ENCODE data around the gene BAG5.
"Not testable (repeated sequence)": the region's sequence is repeated elsewhere in the genome, so short reads cannot be mapped to it uniquely, and the experiment has no call there.

Gene BAG5

GRCh38 chr14:103562429-103563225, at the start of gene BAG5, which contains the start of gene COA8:
BAG5 (minus strand) TSS chr14:103562657; CDS start chr14:103561164, 1,493 bp downstream.
COA8 (plus strand) TSS chr14:103562960; CDS start chr14:103563002, 42 bp downstream.
- peak; percentile 92 to 93 for DNase-seq

DNA sequence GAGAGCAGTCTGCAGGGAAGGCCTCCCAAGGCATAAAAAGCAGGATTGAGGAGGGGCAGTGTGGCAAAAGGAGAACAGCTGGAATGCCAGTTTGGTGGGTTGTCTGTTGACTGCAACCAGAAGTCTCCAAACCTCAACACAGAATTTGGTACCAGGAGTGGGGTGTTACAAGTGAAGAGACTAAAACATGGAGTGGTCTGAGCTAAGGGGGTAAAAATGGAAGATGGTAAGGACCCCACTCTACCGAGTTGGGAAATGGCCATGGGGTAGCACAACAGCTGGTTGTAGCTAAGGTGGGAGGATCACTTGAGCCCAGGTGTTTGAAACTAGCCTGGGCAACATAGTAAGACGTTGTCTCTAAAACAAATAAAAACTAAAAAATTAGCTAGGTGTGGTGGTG, 48.8 kb upstream of the BAG5 start:
- DNase-seq = no peak

DNA sequence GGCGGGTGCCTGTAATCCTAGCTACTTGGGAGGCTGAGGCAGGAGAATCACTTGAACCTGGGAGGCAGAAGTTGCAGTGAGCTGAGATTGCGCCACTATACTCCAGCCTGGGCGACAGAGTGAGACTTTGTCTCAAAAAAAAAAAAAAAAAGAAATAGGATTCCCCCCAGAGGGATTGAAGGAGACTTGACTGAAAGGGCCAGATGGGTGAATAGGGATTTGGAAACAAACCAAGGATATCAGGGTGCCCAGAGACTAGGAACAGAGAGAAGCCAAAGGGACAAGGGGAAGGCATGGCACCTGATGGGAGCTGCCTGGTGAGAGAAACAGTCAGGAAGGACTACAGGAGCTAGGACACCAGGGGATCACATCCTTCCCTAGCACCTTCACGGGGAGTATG, 46.6 kb upstream of the BAG5 start:
- not testable (repeated sequence) for DNase-seq

DNA sequence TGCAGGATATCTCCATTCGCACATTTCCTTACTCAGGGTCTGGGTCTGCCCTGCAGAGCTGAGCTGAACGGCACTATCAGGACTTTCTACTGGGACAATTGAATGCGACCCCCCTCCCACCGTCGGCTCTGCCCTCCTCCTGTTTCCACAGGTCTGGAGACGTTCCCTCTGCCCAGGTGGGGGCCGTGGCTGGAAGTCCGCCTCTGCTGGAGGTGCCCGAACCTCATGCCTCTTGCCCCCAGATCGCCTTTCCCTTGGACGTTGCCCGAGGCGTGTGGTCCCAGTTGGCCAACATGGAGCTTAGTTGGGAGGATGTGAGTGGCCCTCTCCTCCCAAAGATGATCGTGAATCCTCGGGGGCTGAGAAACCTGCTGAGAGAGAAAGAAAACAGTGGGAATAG, 45.4 kb upstream of the BAG5 start:
- no peak for DNase-seq

DNA sequence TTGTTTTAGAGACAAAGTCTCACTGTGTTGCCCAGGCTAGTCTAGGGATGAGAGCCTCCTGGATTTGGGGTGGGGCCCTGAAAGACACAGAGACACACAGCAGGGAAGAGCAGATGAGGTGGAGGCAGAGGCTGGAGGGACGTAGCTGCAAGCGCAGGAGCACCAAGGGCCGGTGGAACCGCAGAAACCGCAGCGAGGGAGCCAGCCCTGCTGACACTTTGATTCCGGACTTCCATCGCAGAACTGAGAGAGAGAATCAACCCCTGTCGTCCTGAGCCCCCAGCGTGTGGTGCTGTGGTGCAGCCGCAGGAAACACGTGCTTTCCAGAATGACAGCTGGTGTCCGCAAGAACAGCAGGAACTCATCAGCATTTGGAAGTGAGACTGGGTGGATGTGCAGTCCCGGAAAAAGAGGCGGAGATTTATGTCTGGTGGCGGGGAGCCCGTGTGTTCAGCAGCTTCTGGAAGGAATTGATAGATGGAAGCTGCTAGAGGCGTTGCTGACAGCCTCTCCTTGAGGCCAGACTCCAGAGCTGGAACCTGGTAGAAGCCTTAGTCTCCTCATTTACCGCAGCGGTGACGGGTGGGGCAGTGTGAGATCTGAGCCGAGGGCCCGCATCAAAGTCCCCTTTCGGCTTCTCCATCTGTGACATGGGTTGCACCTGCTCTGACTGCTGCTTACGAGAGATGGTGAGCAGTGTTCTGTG, 44.7 kb upstream of the BAG5 start:
- DNase-seq = peak; percentile 67 to 72

GRCh38 chr14:103604620-103605019, 42.2 kb upstream of the BAG5 start:
- DNase-seq = no peak

DNA sequence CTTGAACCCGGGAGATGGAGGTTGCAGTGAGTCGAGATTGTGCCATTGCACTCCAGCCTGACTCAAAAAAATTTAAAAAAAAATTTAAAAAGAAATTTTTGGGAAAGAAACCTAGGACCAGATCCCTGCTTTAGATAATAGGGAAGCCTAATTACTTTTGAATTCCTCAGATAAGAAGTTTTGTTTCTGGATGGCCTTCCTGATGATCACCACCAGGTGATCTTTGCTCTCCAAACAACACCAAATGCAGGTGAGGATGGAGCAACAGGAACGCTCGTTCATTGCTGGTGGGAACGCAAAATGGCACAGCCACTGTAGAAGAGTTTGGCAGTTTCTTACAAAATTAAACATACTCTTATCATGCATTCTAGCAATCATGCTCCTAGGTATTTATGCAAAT, 38.0 kb upstream of the BAG5 start:
- no peak for DNase-seq

GRCh38 chr14:103597623-103598377, 35.3 kb upstream of the BAG5 start:
- peak in 1 of 2 experiments; percentile 35 for DNase-seq

DNA sequence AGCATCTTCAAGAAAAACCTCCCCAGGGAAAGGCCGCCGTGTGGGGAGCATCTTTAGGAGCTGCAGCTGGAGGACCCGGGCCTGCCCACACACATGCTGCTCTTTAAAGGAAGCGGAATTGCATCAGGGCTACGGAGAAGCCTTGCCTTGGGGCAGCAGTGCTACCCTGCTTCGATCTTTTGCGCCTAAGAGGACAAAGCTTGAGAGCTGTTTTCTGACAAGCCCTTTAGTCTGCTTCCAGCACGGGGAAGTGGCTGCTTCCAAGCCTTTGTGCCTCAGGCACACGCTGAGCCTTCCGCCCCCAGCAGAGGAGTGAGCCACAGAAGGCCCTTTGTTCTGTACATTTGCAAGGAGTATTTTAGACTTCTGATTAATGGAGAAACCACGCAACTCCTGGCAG, 31.8 kb upstream of the BAG5 start:
- DNase-seq = no peak

- no peak for DNase-seq
Measured at GRCh38 chr14:103593577-103593976, 31.1 kb upstream of the BAG5 start.

DNA sequence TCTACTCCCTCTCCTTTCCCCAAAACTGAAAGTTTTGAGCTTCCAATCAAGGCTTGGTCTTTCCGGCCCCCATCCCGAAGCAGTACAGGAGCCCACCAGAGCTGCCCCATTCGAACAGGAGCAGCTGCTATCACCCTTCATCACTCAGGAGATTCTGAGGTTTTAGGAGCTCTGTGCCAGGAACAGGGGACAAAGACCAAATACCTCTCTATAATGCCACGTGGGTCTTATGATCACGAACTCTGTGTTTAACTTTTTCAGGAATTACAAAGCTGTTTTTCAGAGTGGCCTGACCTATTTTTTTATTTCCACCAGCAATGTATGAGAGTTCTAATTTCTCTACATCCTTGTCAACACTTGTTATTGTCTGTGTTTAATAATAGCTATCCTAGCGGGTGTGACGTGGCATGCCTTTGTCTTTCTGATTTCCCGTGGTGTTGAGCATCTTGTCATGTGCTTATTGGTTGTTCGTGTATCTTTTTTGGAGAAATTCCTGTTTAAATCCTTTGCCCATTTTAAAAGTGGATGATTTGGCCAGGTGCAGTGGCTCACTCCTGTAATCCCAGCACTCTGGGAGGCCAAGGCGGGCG, 22.0 kb upstream of the BAG5 start:
- no peak for DNase-seq

GRCh38 chr14:103581954-103582703, 19.7 kb upstream of the BAG5 start:
- DNase-seq = no peak

DNA sequence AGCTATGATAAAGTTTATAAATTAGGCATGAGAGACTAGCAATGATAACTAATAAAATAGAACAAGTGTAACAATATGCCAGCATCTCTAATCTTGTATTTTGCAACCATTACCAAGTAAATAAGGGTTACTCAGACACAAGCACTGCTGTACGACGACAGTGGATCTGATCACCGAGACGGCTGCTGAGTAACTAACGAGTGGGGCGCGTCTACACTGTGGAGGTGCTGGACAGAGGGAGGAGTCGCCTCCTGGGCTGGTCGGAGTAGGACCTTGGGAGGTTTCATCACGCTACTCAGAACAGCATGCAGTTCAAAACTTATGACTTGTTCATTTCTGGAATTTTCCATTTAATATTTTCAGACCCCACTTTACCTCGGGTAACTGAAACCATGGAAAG, 18.7 kb upstream of the BAG5 start:
- DNase-seq = no peak

DNA sequence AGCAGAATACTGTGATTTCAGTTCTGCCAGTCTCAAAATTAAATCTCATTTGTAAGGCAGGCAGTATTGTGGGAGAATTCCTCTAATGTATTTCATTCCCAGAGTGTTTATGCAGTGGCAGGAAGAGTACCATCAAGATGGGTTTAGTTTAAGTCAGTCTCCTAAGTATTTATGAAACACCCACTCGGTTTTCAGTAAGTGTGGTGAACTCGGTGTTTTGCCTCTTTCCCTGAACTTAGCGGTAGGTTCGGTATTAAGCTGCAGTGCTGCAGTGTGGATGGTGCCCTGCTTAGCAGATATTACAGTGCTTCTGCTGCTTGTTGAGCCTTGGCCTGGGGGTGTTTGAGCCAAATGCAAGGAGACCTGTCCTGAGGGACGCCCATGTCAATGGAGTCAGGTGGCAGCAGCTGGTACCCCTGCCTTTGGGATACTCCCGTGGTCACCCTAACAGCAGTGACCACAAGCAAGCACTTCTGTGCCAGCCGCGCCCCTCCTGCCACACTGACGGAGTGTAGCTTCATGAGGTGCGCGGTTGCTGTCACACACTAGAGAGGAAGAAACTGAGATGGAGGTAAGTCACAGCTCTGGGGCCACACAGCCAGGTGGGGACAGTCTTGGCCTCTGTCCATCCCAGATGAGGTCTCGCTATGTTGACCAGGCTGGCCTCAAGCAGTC, 16.1 kb upstream of the BAG5 start:
- no peak for DNase-seq

DNA sequence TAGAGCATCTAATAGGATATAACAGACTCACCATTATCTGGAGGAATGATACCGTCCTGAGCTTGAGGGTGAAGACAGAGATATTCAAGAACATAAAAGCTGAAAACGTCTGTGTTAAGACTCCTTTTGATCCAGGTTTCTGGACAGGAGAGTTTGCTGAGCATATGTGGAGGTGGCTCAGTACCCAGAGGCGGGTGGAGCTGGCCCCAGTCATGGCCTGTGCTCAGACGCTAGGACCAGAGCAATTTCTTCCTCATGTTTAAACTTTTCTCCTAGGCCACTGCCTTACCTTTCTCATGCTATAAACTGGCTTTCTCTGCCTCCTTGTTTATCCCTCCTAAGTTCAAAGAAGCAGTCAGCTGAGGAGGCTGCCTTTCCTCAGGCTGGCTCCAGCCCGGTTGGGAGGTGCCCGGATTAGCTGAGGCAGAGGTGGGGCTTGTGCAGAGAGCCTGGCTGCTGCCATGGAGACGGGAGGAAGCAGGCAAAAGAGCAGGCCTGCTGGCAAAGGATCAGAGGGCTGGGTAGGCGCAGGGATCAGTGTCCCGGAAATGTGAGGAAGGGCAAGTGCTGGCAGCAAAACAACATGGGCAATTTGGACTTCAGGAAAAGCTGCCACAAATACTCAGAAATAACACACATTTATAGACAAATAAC, 14.0 kb upstream of the BAG5 start:
- DNase-seq = no peak

DNA sequence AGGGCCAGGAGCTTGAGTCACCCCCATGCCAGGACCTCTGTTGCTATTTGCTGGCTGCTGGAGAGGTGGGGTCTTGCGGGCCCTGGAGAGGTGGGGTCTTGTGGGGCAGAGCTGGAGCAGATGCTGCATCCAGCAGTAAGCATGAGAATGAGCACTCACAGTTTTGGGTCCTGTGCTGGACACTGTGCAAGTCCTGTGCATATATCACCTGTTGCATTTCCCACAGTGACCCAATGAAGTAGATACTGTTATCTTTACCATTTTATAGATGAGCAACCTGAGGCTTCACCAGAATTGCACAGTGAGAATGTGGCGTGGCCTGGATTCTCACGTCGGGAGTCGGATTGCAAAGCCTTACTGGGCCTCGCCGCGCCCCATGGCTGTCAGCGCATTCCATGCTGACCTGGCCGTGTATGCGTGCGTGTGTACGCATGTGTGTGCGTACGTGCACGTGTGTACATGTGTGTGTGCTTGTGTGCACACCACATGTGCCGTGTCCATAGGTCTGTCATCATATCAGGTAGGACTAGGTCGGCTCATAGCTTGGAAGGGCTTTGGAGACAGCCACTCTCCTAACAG, 12.3 kb upstream of the BAG5 start:
- DNase-seq = no peak

- no peak for DNase-seq
Measured at GRCh38 chr14:103574104-103574503, 11.6 kb upstream of the BAG5 start.

DNA sequence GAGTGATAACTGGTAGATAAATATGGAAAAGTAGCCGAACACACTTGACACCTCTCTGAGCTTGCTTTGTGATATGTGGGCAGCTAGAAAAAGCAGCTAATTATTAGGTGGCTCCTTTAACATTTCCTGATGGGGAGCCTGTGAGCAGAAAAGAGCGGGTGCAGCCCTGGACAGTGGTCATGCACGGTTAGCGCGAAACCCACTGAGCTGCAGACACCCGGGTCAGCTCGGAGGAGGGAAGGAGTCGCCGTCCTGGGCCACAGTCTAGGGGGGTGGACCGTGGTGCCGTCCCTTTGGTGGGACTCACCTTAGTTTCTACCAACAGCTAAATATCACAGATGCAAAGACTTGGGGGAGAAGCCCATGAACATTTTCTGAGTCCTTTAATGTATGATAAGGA, 7.0 kb upstream of the BAG5 start:
- no peak for DNase-seq

DNA sequence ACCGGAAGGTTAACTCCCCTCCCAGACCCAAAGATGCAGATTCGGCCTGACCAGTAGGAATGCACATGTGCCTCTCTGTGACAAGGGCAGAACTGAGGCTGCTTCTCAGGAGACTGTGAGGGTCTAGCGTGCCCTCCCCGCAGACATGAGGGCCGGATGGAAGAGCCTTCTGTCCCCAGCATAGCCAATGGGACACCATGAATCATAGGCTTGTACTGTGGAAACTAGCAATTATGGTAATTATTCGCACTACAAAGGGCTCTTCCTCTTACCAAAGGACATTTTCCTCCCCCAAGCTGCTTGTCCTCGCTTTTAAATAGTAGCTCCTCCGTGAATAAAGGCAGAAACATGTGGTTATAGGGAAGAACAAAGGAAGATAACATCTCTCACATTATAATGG, 6.5 kb upstream of the BAG5 start:
- no peak for DNase-seq

GRCh38 chr14:103563844-103564505, 1.5 kb upstream of the BAG5 start:
- no peak for DNase-seq

All from activated T-cell treated with anti-CD3 and anti-CD28 coated beads, Interleukin-2, amount 50 U/mL, for 48 hours (primary cell).